Panc1 (cell line): ENCODE measurements around the gene RBMS1. TPM values are rescaled to one million over a fixed set of nuclear protein-coding genes. Genes with fewer than 3 reads are reported as not detected.

Experiments used
- ATAC-seq: fragments of 200-7000 bp; cut with Tn5 transposase; 2 replicates; pipeline ENCODE4 v1.9.1; 2020; ENCODE audit warnings: mild to moderate bottlenecking, moderate library complexity
- BruUV-seq: library from RNA; stranded (reverse); fragments of 400-500 nt; replicated peaks from 2 replicates; lab custom pipeline; 2021; lab: Mats Ljungman, UMichigan
- CTCF ChIA-PET: fragments of 300-600 bp; sonication (Branson Sonifier 250); formaldehyde crosslinking; loops from one replicate; lab custom pipeline; 2022; ENCODE audit warnings: antibody characterized with exemption; lab: Charles Lee
- POLR2A ChIA-PET: fragments of 300-600 bp; sonication (Branson Sonifier 250); formaldehyde crosslinking; loops from one replicate; lab custom pipeline; 2022; ENCODE audit warnings: antibody characterized with exemption; lab: Charles Lee
- DNase-seq: peaks from one replicate; pipeline ENCODE4 v3.0.0-alpha.2; 2010; ENCODE audit warnings: low read depth, low spot score
- H3K27ac ChIP-seq: 2 replicates; pipeline ENCODE4 v1.5.1; 2011; ENCODE audit warnings: mild to moderate bottlenecking, low read length, inconsistent platforms
- H3K27me3 ChIP-seq: fragments of 200-500 bp; sonication (Bioruptor generic); 2 replicates; pipeline ENCODE4 v1.6.0; 2014; ENCODE audit warnings: low read length, inconsistent platforms; ENCODE audit not compliant: control insufficient read depth, insufficient read depth
- H3K36me3 ChIP-seq: fragments of 200-500 bp; sonication (Bioruptor generic); 2 replicates; pipeline ENCODE4 v1.5.1; 2014; ENCODE audit warnings: inconsistent platforms, mild to moderate bottlenecking, low read length, moderate library complexity; ENCODE audit not compliant: control insufficient read depth, insufficient read depth
- H3K4me1 ChIP-seq: 2 replicates; pipeline ENCODE4 v1.5.1; 2011; ENCODE audit warnings: inconsistent platforms, mild to moderate bottlenecking, low read length, moderate library complexity; ENCODE audit not compliant: control insufficient read depth, insufficient read depth
- H3K4me3 ChIP-seq, 2 experiments: 2 replicates each; pipeline ENCODE4 v1.5.1; 2011 to 2012; ENCODE audit warnings: low read depth in 2 of 2, low read length in 2 of 2, mild to moderate bottlenecking in 2 of 2, inconsistent platforms in 1 of 2, moderate library complexity in 1 of 2
- H3K9me3 ChIP-seq: fragments of 200-500 bp; sonication (Bioruptor generic); 2 replicates; pipeline ENCODE4 v1.5.1; 2014; ENCODE audit warnings: low read depth, mild to moderate bottlenecking, inconsistent platforms, low read length, moderate library complexity; ENCODE audit not compliant: control insufficient read depth, insufficient read depth
- CTCF ChIP-seq: fragments of 450-650 bp; IDR thresholded peaks from 2 replicates; pipeline ENCODE4 v1.5.1; 2017; ENCODE audit warnings: mild to moderate bottlenecking
- POLR2AphosphoS5 ChIP-seq: IDR thresholded peaks from 2 replicates; pipeline ENCODE4 v1.6.1; 2012; ENCODE audit warnings: mild to moderate bottlenecking, low read depth, low read length, moderate library complexity
- REST ChIP-seq, 2 experiments: IDR thresholded peaks; 2 replicates each; pipeline ENCODE4 v1.6.1; 2011 to 2012; ENCODE audit warnings: low read depth in 2 of 2, control low read depth in 1 of 2, low read length in 1 of 2, mild to moderate bottlenecking in 1 of 2, moderate library complexity in 1 of 2; ENCODE audit not compliant: insufficient read depth in 1 of 2
- SIN3A ChIP-seq: IDR thresholded peaks from 2 replicates; pipeline ENCODE4 v1.6.1; 2012; ENCODE audit warnings: low read depth, mild to moderate bottlenecking, low read length, moderate library complexity, borderline replicate concordance; ENCODE audit not compliant: insufficient read depth
- TCF7L2 ChIP-seq: IDR thresholded peaks from 2 replicates; pipeline ENCODE4 v1.6.1; 2011; ENCODE audit warnings: mild to moderate bottlenecking, low read depth, low read length, inconsistent platforms
- in situ Hi-C: cut with HindIII; loops from 2 replicates; pipeline ENCODE4 v1.10.0; 2016; ENCODE audit warnings: low sequenced_read_pairs, low pct_unique_long_range_greater_than_20kb
- intact Hi-C: fragments of 100-400 bp; cut with micrococcal nuclease; formaldehyde crosslinking; loops from one replicate; pipeline ENCODE4 v1.10.0; 2022; ENCODE audit not compliant: unreplicated experiment
- total RNA-seq: library from RNA; stranded (reverse); gene quantifications from one replicate; pipeline ENCODE4 v1.2.1, GENCODE V29; 2021; ENCODE audit not compliant: unreplicated experiment

Gene RBMS1
- total RNA-seq, 1 experiment from 2014 or later: 67.0 TPM

GRCh38 chr2:160373263-160373662, 120.3 kb downstream of the RBMS1 start:
- Histone ChIP-seq H3K27ac (no peak overlapping the region), H3K9me3 (no peaks in the 10 kb centered on the region), H3K36me3 (no peaks in the 10 kb centered on the region), H3K4me3 (no peak overlapping the region), H3K4me1 (peaks cover 17% of the 10 kb centered on the region), H3K27me3 (no peaks in the 10 kb centered on the region)
- no TSS peak for BruUV-seq
- no peak for TF ChIP-seq POLR2AphosphoS5
- TF ChIP-seq CTCF: no peak
- TF ChIP-seq REST (IDR thresholded peaks at IDR 0.05; ENCODE audit: insufficient read depth in 1 of 2, low read depth in 2 of 2, low read length in 1 of 2): no peak
- no peak for TF ChIP-seq TCF7L2
- no peak for TF ChIP-seq SIN3A
- DNase-seq (no peak), ATAC-seq (no peak)
- ChIA-PET POLR2A (no interaction called here), CTCF (no interaction called here)
- intact Hi-C loops (no loop called here), in situ Hi-C loops (no loop called here)

GRCh38 chr2:160372585-160372984, 121.0 kb downstream of the RBMS1 start:
- Histone ChIP-seq H3K4me3 (no peak overlapping the region), H3K27me3 (no peaks in the 10 kb centered on the region), H3K36me3 (no peaks in the 10 kb centered on the region), H3K27ac (no peak overlapping the region), H3K9me3 (no peaks in the 10 kb centered on the region), H3K4me1 (peaks cover 23% of the 10 kb centered on the region)
- no peak for ATAC-seq
- intact Hi-C loops (no loop called here), in situ Hi-C loops (no loop called here)
- POLR2A ChIA-PET: no interaction called here
- DNase-seq: no peak
- no peak for TF ChIP-seq SIN3A
- TF ChIP-seq CTCF: no peak
- no peak for TF ChIP-seq REST (IDR thresholded peaks at IDR 0.05; ENCODE audit: insufficient read depth in 1 of 2, low read depth in 2 of 2, low read length in 1 of 2)
- no peak for TF ChIP-seq TCF7L2
- TF ChIP-seq POLR2AphosphoS5: no peak
- no TSS peak for BruUV-seq
- CTCF ChIA-PET: no interaction called here
